Gastrocnemius medialis (tissue), 4 donors: Measurements from ENCODE around the gene CNGA4. TPM values are rescaled to one million over a fixed set of nuclear protein-coding genes. Genes with fewer than 3 reads are reported as not detected.

ENCODE experiments used
- ATAC-seq, 2 donors: fragments of 150-250 bp; one replicate each; pipeline ENCODE4 v1.9.1; 2016
- DNase-seq, 2 donors: peaks; one replicate each; pipeline ENCODE4 v3.0.0-alpha.2; 2019
- H3K27ac ChIP-seq, 4 donors: fragments of 200-600 bp; sonication (generic); 1 replicate in 1 of 4; 2 replicates in 3 of 4; pipeline ENCODE4 v1.5.1; 2016 to 2018; ENCODE audit warnings: mild to moderate bottlenecking in 2 of 4, moderate library complexity in 1 of 4
- H3K27me3 ChIP-seq, 3 donors: fragments of 200-600 bp; sonication (generic) in 2 of 3; 1 replicate in 1 of 3; 2 replicates in 2 of 3; pipeline versions ENCODE4 v1.5.1 to v1.6.0; 2016 to 2019; ENCODE audit warnings: mild to moderate bottlenecking in 1 of 3, moderate library complexity in 1 of 3
- H3K36me3 ChIP-seq, 2 donors: fragments of 200-600 bp; sonication (generic) in 1 of 2; one replicate each; pipeline ENCODE4 v1.5.1; 2017 to 2018
- H3K4me1 ChIP-seq, 2 donors: fragments of 200-600 bp; sonication (generic) in 1 of 2; one replicate each; pipeline ENCODE4 v1.5.1; 2016 to 2017; ENCODE audit warnings: mild to moderate bottlenecking in 2 of 2
- H3K4me3 ChIP-seq, 4 donors: fragments of 200-600 bp; sonication (generic) in 3 of 4; 1 replicate in 1 of 4; 2 replicates in 3 of 4; pipeline ENCODE4 v1.5.1; 2016 to 2019; ENCODE audit warnings: mild to moderate bottlenecking in 2 of 4
- H3K9me3 ChIP-seq, 3 donors: fragments of 200-600 bp; sonication (generic) in 2 of 3; 1 replicate in 1 of 3; 2 replicates in 2 of 3; pipeline ENCODE4 v1.5.1; 2016 to 2019
- POLR2A ChIP-seq, 2 donors: fragments of 450-650 bp; IDR thresholded peaks; one replicate each; pipeline ENCODE4 v1.6.1; 2017; ENCODE audit warnings: antibody characterized with exemption in 2 of 2, mild to moderate bottlenecking in 2 of 2, moderate library complexity in 2 of 2
- in situ Hi-C, 4 donors: fragments of 200-750 bp; cut with MboI; loops; one replicate each; pipeline versions ENCODE4 v1.15.0 to v1.8.0; 2017; ENCODE audit warnings: low sequenced_read_pairs in 4 of 4
- intact Hi-C: fragments of 100-400 bp; cut with DNase I; formaldehyde crosslinking; loops from one replicate; pipeline ENCODE4 v1.15.1; 2023; ENCODE audit warnings: low total_unique reads
- total RNA-seq, 4 donors: library from RNA; depleted of rRNA; stranded (reverse); fragments of >200 nt; gene quantifications; one replicate each; pipeline versions ENCODE4 v1.1.0 to v1.2.3, GENCODE V29; 2016
- TF ChIP-seq, protein P1 (sequence below), 5 experiments: fragments of 450-650 bp in 3 of 5; fragments of 200-600 bp in 2 of 5; sonication (generic) in 2 of 5; IDR thresholded peaks in 4 of 5; conservative IDR thresholded peaks in 1 of 5; 1 replicate in 4 of 5; 2 replicates in 1 of 5; pipeline ENCODE4 v1.5.1; 2016 to 2019; ENCODE audit warnings: antibody characterized with exemption in 5 of 5, mild to moderate bottlenecking in 3 of 5, moderate library complexity in 3 of 5

CNGA4 gene, protein sequence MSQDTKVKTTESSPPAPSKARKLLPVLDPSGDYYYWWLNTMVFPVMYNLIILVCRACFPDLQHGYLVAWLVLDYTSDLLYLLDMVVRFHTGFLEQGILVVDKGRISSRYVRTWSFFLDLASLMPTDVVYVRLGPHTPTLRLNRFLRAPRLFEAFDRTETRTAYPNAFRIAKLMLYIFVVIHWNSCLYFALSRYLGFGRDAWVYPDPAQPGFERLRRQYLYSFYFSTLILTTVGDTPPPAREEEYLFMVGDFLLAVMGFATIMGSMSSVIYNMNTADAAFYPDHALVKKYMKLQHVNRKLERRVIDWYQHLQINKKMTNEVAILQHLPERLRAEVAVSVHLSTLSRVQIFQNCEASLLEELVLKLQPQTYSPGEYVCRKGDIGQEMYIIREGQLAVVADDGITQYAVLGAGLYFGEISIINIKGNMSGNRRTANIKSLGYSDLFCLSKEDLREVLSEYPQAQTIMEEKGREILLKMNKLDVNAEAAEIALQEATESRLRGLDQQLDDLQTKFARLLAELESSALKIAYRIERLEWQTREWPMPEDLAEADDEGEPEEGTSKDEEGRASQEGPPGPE
- not detected for total RNA-seq

DNA sequence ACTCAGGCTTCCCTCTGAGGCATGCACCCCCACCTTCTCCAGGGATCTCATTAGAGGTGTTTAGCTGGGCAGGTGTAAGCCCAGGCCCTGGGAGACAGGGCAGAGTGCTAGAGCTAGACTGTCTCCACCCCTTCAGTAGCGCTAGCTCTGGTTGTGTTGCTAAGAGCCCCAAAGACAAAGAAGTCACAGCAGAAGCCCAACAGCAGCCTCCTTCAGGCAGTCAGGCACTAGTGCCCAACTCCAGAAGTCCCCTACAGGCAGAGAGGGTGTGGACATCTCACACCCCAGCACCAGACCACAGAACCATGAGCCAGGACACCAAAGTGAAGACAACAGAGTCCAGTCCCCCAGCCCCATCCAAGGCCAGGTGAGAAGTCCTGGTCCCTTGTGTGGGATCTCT, at the start of gene CNGA4:
TSS of gene CNGA4 (plus strand) at position 188 of the 400 bp plus-strand sequence. CDS start at position 306, 118 bp downstream.
- DNase-seq (no peak), ATAC-seq (no peak)
- Histone ChIP-seq H3K27me3 (no peaks in the 10 kb centered on the region), H3K4me3 (no peak within 1 kb of the TSS), H3K9me3 (no peaks in the 10 kb centered on the region), H3K27ac (no peak within 1 kb of the TSS), H3K4me1 (peaks cover 1 to 10% of the 10 kb centered on the region in 2 donors), H3K36me3 (no peaks in the 10 kb centered on the region)
- in situ Hi-C loops (loop anchor here (10.0 to 25.0 kb wide), 3 partner anchors 123 to 376 kb away; partner anchors contain the start of genes ARFIP2 (in 3 of the 4), DNHD1 (in 3 of the 4), TIMM10B (in 3 of the 4) and TAF10 (in 1 of the 4)), intact Hi-C loops (loop anchor here (5.0 to 10.0 kb wide), 2 partner anchors 243 to 366 kb away; partner anchors contain the start of genes ARFIP2, ILK, RRP8 and TIMM10B)
- TF ChIP-seq POLR2A (IDR thresholded peaks at IDR 0.05), result no peak
- TF ChIP-seq, protein P1, sequence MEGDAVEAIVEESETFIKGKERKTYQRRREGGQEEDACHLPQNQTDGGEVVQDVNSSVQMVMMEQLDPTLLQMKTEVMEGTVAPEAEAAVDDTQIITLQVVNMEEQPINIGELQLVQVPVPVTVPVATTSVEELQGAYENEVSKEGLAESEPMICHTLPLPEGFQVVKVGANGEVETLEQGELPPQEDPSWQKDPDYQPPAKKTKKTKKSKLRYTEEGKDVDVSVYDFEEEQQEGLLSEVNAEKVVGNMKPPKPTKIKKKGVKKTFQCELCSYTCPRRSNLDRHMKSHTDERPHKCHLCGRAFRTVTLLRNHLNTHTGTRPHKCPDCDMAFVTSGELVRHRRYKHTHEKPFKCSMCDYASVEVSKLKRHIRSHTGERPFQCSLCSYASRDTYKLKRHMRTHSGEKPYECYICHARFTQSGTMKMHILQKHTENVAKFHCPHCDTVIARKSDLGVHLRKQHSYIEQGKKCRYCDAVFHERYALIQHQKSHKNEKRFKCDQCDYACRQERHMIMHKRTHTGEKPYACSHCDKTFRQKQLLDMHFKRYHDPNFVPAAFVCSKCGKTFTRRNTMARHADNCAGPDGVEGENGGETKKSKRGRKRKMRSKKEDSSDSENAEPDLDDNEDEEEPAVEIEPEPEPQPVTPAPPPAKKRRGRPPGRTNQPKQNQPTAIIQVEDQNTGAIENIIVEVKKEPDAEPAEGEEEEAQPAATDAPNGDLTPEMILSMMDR (IDR thresholded peaks at IDR 0.05 in 4 of 5, conservative IDR thresholded peaks at IDR 0.05 in 1 of 5), result no peak

DNA sequence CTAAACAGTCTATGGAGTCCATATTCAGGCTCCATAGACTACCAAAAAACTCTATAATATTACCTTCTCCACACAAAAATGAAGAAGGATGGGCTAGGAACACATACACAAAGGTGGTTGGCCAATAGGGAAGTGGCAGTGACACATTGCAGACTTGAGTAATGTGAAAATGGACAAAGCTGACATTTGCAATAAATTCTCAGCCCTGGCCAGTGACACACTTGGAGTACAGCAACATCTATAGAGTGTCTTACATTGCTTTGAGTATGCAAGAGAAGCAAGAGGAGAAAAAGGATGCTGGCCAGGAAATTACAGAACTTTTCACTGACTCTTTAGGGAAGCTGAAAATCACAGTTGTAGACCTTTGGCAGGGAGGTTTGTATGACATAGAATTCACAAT, 47.1 kb upstream of the CNGA4 start:
- no peaks in the 10 kb centered on the region for H3K36me3 ChIP-seq
- H3K9me3 ChIP-seq, result no peaks in the 10 kb centered on the region
- no peak for ATAC-seq
- no peaks in the 10 kb centered on the region for H3K27me3 ChIP-seq
- intact Hi-C loops (no loop called here), in situ Hi-C loops (no loop called here)
- no peaks in the 10 kb centered on the region for H3K4me1 ChIP-seq
- DNase-seq, result no peak
- no peak overlapping the region for H3K4me3 ChIP-seq
- H3K27ac ChIP-seq, result no peak overlapping the region
- no peak for TF ChIP-seq POLR2A (IDR thresholded peaks at IDR 0.05)
- TF ChIP-seq, protein P1 (IDR thresholded peaks at IDR 0.05 in 4 of 5, conservative IDR thresholded peaks at IDR 0.05 in 1 of 5), result no peak

DNA sequence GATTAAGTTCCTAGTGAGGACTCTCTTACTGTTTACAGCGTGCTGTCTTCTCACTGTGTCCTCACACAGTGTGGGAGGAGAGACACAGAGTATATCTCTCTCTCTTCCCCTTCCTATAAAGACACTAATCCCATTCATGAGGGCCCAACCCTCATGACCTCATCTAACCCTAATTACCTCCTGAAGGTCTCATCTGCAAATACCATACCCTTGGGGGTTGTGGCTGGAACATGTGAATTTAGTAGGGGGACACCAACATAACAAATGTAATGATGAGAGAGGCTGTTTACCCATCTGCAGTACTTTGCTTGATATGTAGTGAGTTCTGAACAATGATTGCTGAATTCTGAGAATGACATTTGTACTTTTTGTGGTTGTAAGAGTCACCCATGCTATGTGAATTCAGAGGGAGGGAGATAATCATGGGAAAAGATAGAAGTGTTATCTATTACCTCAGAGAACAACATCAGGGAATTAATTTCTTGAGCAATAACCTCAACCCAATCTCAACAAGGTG, 44.8 kb upstream of the CNGA4 start:
- H3K36me3 ChIP-seq, result no peaks in the 10 kb centered on the region
- H3K27me3 ChIP-seq, result no peaks in the 10 kb centered on the region
- DNase-seq (no peak), ATAC-seq (no peak)
- intact Hi-C loops, result no loop called here
- H3K9me3 ChIP-seq, result no peaks in the 10 kb centered on the region
- H3K4me1 ChIP-seq, result no peaks in the 10 kb centered on the region
- H3K4me3 ChIP-seq, result no peak overlapping the region
- TF ChIP-seq, protein P1 (IDR thresholded peaks at IDR 0.05 in 4 of 5, conservative IDR thresholded peaks at IDR 0.05 in 1 of 5), result no peak
- TF ChIP-seq POLR2A (IDR thresholded peaks at IDR 0.05), result no peak
- no peak overlapping the region for H3K27ac ChIP-seq
- in situ Hi-C loops, result no loop called here

DNA sequence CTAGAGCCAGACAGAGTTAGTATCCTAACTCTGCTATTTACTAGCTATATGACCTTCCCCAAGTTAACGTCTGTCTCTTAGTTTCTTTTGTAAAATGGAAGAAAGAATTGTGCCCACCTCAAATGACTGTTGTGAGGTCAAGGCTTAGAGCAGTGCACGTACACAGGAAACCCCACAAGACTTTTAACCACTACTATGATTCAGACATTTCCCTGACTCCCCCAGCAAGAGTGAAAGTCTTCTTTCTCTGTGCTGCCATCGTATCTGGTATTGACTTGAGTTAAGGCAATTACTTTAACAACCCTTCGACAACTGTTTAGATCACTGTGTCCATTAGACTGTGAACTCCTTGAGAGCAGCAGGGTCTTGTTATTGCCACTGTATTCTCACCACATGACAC, 42.5 kb upstream of the CNGA4 start:
- no peak for TF ChIP-seq POLR2A (IDR thresholded peaks at IDR 0.05)
- TF ChIP-seq, protein P1 (IDR thresholded peaks at IDR 0.05 in 4 of 5, conservative IDR thresholded peaks at IDR 0.05 in 1 of 5), result no peak
- Histone ChIP-seq H3K4me3 (no peak overlapping the region), H3K36me3 (no peaks in the 10 kb centered on the region), H3K27me3 (no peaks in the 10 kb centered on the region), H3K27ac (no peak overlapping the region), H3K4me1 (no peaks in the 10 kb centered on the region), H3K9me3 (no peaks in the 10 kb centered on the region)
- intact Hi-C loops (no loop called here), in situ Hi-C loops (no loop called here)
- DNase-seq (no peak), ATAC-seq (no peak)
